Nephron (organoid): ENCODE measurements around the gene ENTHD1.
"Not testable (repeated sequence)": the region's sequence is repeated elsewhere in the genome, so short reads cannot be mapped to it uniquely, and the experiment has no call there.

ENCODE experiments used
- H3K27ac Mint-ChIP-seq, 3 experiments: 2 replicates each; pipeline ENCODE4 v1.8.0; 2020; ENCODE audit warnings: mixed read lengths in 3 of 3, mild to moderate bottlenecking in 2 of 3, moderate library complexity in 1 of 3
- H3K27me3 Mint-ChIP-seq: 2 replicates; pipeline ENCODE4 v1.8.0; 2021; ENCODE audit warnings: low read depth, mild to moderate bottlenecking, moderate library complexity, mixed read lengths
- H3K36me3 Mint-ChIP-seq: 2 replicates; pipeline ENCODE4 v1.8.0; 2020; ENCODE audit warnings: low read depth, mixed read lengths
- H3K4me1 Mint-ChIP-seq: 2 replicates; pipeline ENCODE4 v1.8.0; 2020; ENCODE audit warnings: mixed read lengths
- H3K4me3 Mint-ChIP-seq, 3 experiments: 2 replicates each; pipeline ENCODE4 v1.8.0; 2020; ENCODE audit warnings: mild to moderate bottlenecking in 3 of 3, mixed read lengths in 3 of 3, moderate library complexity in 2 of 3
- H3K9me3 Mint-ChIP-seq: 2 replicates; pipeline ENCODE4 v1.8.0; 2020; ENCODE audit warnings: mixed read lengths
- CTCF ChIP-seq, 3 experiments: fragments of 200-600 bp; sonication (generic); IDR thresholded peaks; one replicate each; pipeline ENCODE4 v1.5.0; 2021; ENCODE audit warnings: antibody characterized with exemption in 3 of 3; ENCODE audit not compliant: unreplicated experiment in 3 of 3

ENTHD1 gene

DNA sequence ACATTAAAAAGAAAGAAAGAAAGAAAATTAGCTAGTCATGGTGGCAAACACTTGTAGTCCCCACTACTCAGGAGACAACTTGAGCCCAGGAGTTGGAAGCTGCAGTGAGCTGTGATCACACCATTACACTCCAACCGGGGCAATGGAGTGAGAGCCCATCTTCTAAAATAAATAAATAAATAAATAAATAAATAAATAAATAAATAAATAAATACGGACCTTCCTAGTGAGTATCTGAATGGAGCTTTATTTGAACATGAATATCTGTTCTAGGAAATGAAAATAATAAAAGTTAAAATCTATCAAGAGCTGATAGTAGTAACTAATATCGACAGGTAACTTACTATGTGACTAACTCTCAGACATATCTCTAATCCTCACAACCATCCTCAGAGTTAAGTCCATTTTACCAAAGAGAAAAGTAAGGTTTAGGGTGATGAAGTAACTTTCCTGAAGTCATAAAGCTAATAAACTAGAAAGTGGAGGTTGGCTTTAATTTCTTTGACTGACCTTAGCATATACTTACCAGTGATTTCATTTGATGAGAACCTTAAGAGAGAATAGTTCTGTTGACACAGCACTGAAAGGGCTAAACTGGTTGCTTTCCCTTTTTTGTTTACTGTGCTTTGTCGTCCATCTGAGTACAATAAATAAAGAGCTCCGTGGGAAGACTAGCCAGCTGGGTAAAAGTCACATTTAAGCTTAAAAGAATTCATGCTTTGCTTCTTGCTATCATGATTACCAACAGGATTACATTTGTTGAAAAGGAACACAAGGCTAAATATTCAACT lies 22.4 kb downstream of the ENTHD1 start:
- H3K9me3 Mint-ChIP-seq = no peaks in the 10 kb centered on the region
- no peak for TF ChIP-seq CTCF (IDR thresholded peaks at IDR 0.05; ENCODE audit: unreplicated experiment in 3 of 3)
- H3K4me1 Mint-ChIP-seq = no peaks in the 10 kb centered on the region
- H3K27me3 Mint-ChIP-seq = peaks cover 7% of the 10 kb centered on the region
- H3K4me3 Mint-ChIP-seq = no peak overlapping the region
- no peaks in the 10 kb centered on the region for H3K36me3 Mint-ChIP-seq
- H3K27ac Mint-ChIP-seq = no peak overlapping the region

GRCh38 chr22:39869797-39870196 lies 23.8 kb downstream of the ENTHD1 start:
- not testable (repeated sequence) for H3K27me3 Mint-ChIP-seq, H3K4me1 Mint-ChIP-seq, H3K4me3 Mint-ChIP-seq

DNA sequence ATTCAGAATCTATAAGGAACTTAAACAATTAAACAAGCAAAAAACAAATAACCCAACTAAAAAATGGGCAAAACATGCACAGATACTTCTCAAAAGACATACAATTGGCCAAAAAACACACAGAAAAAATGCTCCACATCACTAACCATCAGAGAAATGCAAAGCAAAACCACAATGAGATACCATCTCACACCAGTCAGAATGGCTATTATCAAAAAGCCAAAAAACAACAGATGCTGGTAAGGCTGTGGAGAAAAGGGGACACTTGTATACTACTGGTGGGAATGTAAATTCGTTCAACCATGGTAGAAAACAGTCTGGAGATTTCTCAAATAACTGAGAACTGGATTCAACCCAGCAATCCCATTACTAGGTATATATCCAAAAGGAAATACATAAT lies 24.8 kb downstream of the ENTHD1 start:
- TF ChIP-seq CTCF (IDR thresholded peaks at IDR 0.05; ENCODE audit: unreplicated experiment in 3 of 3) = no peak
- Mint-ChIP-seq H3K27ac (no peak overlapping the region), H3K9me3 (no peaks in the 10 kb centered on the region), H3K4me1 (no peaks in the 10 kb centered on the region), H3K36me3 (no peaks in the 10 kb centered on the region), H3K4me3 (no peak overlapping the region), H3K27me3 (peaks cover 7% of the 10 kb centered on the region)

More at GRCh38 chr22:39869797-39870196, 23.8 kb downstream of the ENTHD1 start:
- not testable (repeated sequence) for H3K9me3 Mint-ChIP-seq, H3K36me3 Mint-ChIP-seq, H3K27ac Mint-ChIP-seq

GRCh38 chr22:39859903-39860588 lies 33.5 kb downstream of the ENTHD1 start:
- H3K4me1 Mint-ChIP-seq = no peaks in the 10 kb centered on the region
- H3K36me3 Mint-ChIP-seq = no peaks in the 10 kb centered on the region
- no peak overlapping the region for H3K27ac Mint-ChIP-seq
- TF ChIP-seq CTCF (IDR thresholded peaks at IDR 0.05; ENCODE audit: unreplicated experiment in 3 of 3) = no peak
- no peak overlapping the region for H3K4me3 Mint-ChIP-seq
- H3K9me3 Mint-ChIP-seq = no peaks in the 10 kb centered on the region
- no peaks in the 10 kb centered on the region for H3K27me3 Mint-ChIP-seq

DNA sequence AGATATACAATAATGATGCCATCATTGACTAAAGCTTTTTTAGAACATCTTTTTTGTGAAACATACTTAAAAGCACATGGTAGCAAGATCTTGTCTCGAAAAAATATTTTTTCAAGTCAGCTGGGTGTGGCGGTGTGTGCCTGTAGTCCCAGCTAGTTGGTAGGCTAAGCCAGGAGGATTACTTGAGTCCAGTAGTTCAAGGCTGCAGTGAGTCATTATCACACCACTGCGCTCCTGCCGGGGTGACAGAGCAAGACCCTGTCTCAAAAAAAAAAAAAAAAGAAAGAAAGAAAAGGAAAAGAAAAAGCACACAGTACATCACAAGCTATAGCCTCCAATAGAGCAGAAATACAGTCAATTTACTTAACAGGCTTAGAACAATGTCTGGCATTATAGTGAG lies 37.0 kb downstream of the ENTHD1 start:
- H3K27me3 Mint-ChIP-seq = no peaks in the 10 kb centered on the region
- H3K36me3 Mint-ChIP-seq = no peaks in the 10 kb centered on the region
- no peaks in the 10 kb centered on the region for H3K4me1 Mint-ChIP-seq
- no peak for TF ChIP-seq CTCF (IDR thresholded peaks at IDR 0.05; ENCODE audit: unreplicated experiment in 3 of 3)
- H3K27ac Mint-ChIP-seq = no peak overlapping the region
- H3K4me3 Mint-ChIP-seq = no peak overlapping the region
- no peaks in the 10 kb centered on the region for H3K9me3 Mint-ChIP-seq

DNA sequence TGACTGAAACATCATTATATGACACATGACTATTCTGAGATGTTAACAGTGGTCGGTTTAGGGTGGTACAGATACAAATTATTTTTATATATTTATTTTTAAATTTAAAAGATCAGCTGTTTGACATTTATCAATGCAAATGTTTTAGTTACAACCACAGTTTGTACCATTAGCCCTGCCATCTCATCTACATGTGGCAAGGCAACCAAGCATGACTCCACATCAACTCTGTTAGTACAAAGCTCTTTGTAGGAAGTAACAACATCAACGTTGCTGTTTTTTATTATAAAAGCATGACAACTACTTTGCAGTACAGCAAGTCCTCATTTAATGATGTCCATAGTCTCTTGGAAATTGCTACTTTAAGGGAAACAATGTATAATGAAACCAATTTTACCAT lies 40.8 kb downstream of the ENTHD1 start:
- TF ChIP-seq CTCF (IDR thresholded peaks at IDR 0.05; ENCODE audit: unreplicated experiment in 3 of 3) = no peak
- no peaks in the 10 kb centered on the region for H3K27me3 Mint-ChIP-seq
- no peaks in the 10 kb centered on the region for H3K9me3 Mint-ChIP-seq
- no peaks in the 10 kb centered on the region for H3K4me1 Mint-ChIP-seq
- no peaks in the 10 kb centered on the region for H3K36me3 Mint-ChIP-seq
- no peak overlapping the region for H3K27ac Mint-ChIP-seq
- no peak overlapping the region for H3K4me3 Mint-ChIP-seq
